HUES64 (cell line): ENCODE results near the gene DLK2.
"Not testable (repeated sequence)": the region's sequence is repeated elsewhere in the genome, so short reads cannot be mapped to it uniquely, and the experiment has no call there.

Source experiments
- H3K27ac ChIP-seq: 2 replicates; pipeline ENCODE4 v1.7.0; 2013; ENCODE audit warnings: low read depth, low read length, inconsistent platforms
- H3K27me3 ChIP-seq: 2 replicates; pipeline ENCODE4 v1.6.1; 2013; ENCODE audit warnings: mild to moderate bottlenecking, low read length; ENCODE audit not compliant: insufficient read depth
- H3K36me3 ChIP-seq: 2 replicates; pipeline ENCODE4 v1.6.1; 2013; ENCODE audit warnings: mild to moderate bottlenecking, low read length; ENCODE audit not compliant: insufficient read depth
- H3K4me1 ChIP-seq: 2 replicates; pipeline ENCODE4 v1.6.1; 2013; ENCODE audit warnings: mild to moderate bottlenecking, low read length, moderate library complexity; ENCODE audit not compliant: insufficient read depth
- H3K4me3 ChIP-seq: 2 replicates; pipeline ENCODE4 v1.5.1; 2013; ENCODE audit warnings: mild to moderate bottlenecking, low read length, moderate library complexity
- H3K9ac ChIP-seq: 2 replicates; pipeline ENCODE4 v1.6.1; 2013; ENCODE audit warnings: mild to moderate bottlenecking, low read depth, low read length
- H3K9me3 ChIP-seq: 2 replicates; pipeline ENCODE4 v1.6.1; 2013; ENCODE audit warnings: low read depth, low read length; ENCODE audit not compliant: insufficient read depth
- WGBS: fragments of 150-250, 120-280 bp; methylation state at CpG from one replicate; pipeline ENCODE4 v1.1.7; 2013; ENCODE audit warnings: missing lambda C conversion rate; 5-methylcytosine and 5-hydroxymethylcytosine counted together

Gene DLK2

DNA sequence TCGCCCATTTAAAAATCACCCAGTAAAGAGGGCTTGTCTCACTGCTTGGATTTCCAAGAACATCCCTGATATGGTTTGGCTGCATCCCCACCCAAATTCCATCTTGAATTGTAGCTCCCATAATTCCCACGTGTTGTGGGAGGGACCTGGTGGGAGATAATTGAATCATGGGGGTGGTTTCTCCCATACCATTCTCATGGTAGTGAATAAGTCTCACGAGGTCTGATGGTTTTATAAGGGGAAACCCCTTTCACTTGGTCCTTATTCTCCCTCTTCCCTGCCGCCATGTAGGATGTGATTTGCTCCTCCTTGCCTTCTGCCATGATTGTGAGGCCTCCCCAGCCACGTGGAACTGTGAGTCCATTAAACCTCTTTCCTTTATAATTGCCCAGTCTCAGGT, 11.9 kb upstream of the DLK2 start:
- not testable (repeated sequence) for H3K4me1 ChIP-seq, H3K4me3 ChIP-seq, H3K27ac ChIP-seq, H3K9ac ChIP-seq, H3K9me3 ChIP-seq, H3K36me3 ChIP-seq, H3K27me3 ChIP-seq
- 71% methylated on average over 5 of the region's 5 CpGs for WGBS

DNA sequence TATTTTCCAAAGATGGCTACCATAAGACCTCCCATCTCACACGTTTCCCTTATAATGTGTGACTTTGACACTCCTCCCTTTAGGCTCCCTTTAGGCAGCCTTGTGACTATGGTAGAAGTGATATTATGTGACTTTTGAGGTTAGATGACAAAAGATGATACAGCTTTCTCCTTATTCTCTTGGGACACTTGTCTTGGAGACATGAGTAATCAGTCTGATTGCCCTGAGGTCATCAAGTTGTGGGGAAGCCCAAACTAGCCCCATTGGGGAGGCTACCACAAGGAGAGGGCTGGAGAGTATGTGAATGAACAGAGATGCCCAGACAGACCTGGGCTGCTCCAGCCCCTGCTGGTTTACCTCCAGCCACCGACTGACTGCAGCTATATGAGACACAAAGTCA, 10.6 kb upstream of the DLK2 start:
- Histone ChIP-seq H3K9ac (no peak overlapping the region), H3K27ac (no peak overlapping the region), H3K27me3 (no peaks in the 10 kb centered on the region), H3K36me3 (no peaks in the 10 kb centered on the region), H3K9me3 (no peaks in the 10 kb centered on the region), H3K4me3 (no peak overlapping the region), H3K4me1 (0 out of 2 replicates have a peak, but pooled peaks cover 8% of the 10 kb centered on the region)
- 80% methylated on average over 1 of the region's 2 CpGs for WGBS

DNA sequence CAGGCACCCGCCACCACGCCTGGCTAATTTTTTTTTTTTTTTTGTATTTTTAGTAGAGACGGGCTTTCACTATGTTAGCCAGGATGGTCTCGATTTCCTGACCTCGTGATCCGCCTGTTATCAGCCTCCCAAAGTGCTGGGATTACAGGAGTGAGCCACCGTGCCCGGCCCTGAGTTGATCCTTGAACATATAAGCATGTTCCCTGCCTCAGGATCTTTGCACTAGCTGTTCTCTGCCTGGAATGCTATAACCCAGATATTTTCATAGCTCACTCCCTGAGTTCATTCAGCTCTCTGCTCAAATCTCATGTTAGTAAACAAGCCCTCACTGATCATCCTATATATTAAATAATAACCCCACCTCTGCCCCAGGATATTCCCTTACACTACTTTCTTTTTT, 9.0 kb upstream of the DLK2 start:
- WGBS: 93% methylated on average over 6 of the region's 8 CpGs
- Histone ChIP-seq H3K9me3 (no peaks in the 10 kb centered on the region), H3K4me3 (no peak overlapping the region)

DNA sequence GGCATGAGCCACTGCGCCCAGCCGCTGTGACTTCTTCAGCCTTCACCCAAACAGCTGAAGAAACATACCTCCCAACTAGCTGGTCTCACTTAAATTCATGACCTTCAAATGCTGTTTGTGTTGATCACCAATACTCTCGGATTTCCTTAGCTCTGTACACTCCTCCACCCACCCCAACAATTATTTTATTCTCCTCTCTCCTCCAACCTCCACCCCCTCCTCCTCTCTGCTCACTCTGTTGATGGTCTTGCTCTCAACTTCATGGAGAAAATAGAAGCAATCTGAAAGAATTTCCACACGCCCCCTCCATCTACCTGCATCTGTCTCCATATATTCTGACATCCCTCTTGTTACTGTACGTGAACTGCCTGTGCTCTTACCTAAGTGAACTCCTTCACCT, 6.6 kb upstream of the DLK2 start:
- H3K4me3 ChIP-seq: no peak overlapping the region
- no peaks in the 10 kb centered on the region for H3K9me3 ChIP-seq
- H3K27me3 ChIP-seq: peaks cover 4% of the 10 kb centered on the region
- H3K36me3 ChIP-seq: no peaks in the 10 kb centered on the region
- no peak overlapping the region for H3K27ac ChIP-seq
- WGBS: 78% methylated on average over 5 of the region's 5 CpGs
- no peak overlapping the region for H3K9ac ChIP-seq
- no peaks in the 10 kb centered on the region for H3K4me1 ChIP-seq

More for the DNA sequence above, 9.0 kb upstream of the DLK2 start:
- Histone ChIP-seq H3K9ac (no peak overlapping the region), H3K36me3 (no peaks in the 10 kb centered on the region), H3K27me3 (no peaks in the 10 kb centered on the region), H3K27ac (no peak overlapping the region), H3K4me1 (0 out of 2 replicates have a peak, but pooled peaks cover 7% of the 10 kb centered on the region)

DNA sequence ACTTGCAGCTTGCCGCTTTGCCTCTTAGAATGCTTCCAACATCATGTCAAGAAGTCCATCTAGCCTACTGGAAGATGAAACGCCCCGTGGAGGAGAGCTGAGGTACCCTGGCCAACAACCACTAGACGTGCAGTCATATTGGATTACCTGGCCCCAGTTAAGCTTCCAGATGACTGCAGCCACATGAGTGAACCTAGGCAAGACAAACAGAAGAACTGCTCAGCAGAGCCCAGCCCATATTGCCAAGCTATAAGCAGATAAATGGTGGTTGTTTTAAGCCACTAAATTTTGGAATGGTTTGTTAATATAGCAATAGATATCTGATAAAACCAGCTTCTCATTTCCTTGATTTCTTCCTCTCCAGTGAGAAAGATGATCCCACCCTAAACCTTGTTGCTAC, 4.7 kb upstream of the DLK2 start:
- Histone ChIP-seq H3K9ac (no peak overlapping the region), H3K4me1 (no peaks in the 10 kb centered on the region), H3K4me3 (no peak overlapping the region), H3K36me3 (no peaks in the 10 kb centered on the region), H3K27me3 (peaks cover 22% of the 10 kb centered on the region), H3K27ac (no peak overlapping the region), H3K9me3 (no peaks in the 10 kb centered on the region)
- WGBS: 80% methylated on average over 4 of the region's 4 CpGs

DNA sequence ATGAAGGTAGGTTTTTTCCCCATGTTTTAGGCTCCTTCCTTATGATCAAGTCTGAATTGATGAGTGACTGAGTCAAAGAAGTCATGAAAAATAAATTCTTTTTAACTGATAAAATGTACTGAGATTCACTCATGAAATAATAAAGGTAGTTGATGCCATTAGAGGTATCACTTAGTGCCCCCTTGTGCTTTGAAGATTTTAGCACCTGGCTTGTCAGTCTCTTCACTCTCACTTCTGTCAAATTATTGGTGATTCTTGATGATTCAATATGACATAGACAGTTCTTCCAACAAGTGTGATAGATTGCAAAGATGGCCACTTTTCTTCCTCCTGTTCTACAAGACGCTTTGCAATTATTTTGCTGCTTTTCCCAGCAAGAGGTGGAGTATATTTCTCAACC, 4.2 kb upstream of the DLK2 start:
- H3K36me3 ChIP-seq: no peaks in the 10 kb centered on the region
- H3K9ac ChIP-seq: no peak overlapping the region
- 79% methylated on average over 1 of the region's 1 CpG for WGBS

DNA sequence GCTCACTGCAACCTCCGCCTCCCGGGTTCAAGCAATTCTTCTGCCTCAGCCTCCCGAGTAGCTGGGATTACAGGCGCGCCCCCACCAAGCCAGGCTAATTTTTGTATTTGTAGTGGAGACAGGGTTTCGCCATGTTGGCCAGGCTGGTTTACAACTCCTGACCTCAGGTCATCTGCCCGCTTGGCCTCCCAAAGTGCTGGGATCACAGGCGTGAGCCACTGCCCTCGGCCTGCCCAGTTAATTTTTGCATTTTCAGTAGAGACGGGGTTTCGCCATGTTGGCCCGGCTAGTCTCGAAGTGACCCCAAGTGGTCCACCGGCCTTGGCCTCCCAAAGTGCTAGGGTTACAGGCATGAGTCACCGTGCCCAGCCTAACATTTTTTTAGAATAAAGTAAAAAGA, 2.8 kb upstream of the DLK2 start:
- H3K27ac ChIP-seq, H3K36me3 ChIP-seq, H3K4me3 ChIP-seq, H3K9ac ChIP-seq, H3K4me1 ChIP-seq, H3K9me3 ChIP-seq: not testable (repeated sequence)
- WGBS: 95% methylated on average over 15 of the region's 15 CpGs
- peaks cover 34% of the 10 kb centered on the region for H3K27me3 ChIP-seq

More for the DNA sequence above, 4.2 kb upstream of the DLK2 start:
- no peak overlapping the region for H3K27ac ChIP-seq
- H3K9me3 ChIP-seq: no peaks in the 10 kb centered on the region
- no peaks in the 10 kb centered on the region for H3K4me1 ChIP-seq
- H3K27me3 ChIP-seq: peaks cover 27% of the 10 kb centered on the region
- H3K4me3 ChIP-seq: no peak overlapping the region

DNA sequence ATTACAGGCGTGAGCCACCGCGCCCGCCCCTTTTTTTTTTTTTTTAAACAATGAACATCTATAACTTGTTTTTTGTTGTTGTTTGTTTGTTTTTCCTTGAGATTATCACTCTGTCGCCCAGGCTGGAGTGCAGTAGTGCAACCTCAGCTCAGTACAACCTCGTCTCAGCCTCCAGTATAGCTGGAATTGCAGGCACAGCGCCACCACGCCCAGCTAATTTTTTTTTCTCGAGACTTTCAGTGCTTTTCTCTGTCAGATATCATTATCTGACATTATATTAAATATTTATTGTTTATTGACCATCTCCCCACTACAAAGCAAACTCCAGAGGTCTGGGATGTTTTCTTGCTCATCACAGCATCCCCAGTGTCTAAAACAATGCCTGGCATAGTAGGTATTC, 2.3 kb upstream of the DLK2 start:
- no peaks in the 10 kb centered on the region for H3K4me1 ChIP-seq
- H3K9ac ChIP-seq: no peak overlapping the region
- H3K27ac ChIP-seq: no peak overlapping the region
- 84% methylated on average over 6 of the region's 9 CpGs for WGBS
- H3K9me3 ChIP-seq: no peaks in the 10 kb centered on the region
- H3K4me3 ChIP-seq: no peak overlapping the region
- peaks cover 34% of the 10 kb centered on the region for H3K27me3 ChIP-seq
- 0 out of 2 replicates have a peak, but pooled peaks cover 2% of the 10 kb centered on the region for H3K36me3 ChIP-seq

DNA sequence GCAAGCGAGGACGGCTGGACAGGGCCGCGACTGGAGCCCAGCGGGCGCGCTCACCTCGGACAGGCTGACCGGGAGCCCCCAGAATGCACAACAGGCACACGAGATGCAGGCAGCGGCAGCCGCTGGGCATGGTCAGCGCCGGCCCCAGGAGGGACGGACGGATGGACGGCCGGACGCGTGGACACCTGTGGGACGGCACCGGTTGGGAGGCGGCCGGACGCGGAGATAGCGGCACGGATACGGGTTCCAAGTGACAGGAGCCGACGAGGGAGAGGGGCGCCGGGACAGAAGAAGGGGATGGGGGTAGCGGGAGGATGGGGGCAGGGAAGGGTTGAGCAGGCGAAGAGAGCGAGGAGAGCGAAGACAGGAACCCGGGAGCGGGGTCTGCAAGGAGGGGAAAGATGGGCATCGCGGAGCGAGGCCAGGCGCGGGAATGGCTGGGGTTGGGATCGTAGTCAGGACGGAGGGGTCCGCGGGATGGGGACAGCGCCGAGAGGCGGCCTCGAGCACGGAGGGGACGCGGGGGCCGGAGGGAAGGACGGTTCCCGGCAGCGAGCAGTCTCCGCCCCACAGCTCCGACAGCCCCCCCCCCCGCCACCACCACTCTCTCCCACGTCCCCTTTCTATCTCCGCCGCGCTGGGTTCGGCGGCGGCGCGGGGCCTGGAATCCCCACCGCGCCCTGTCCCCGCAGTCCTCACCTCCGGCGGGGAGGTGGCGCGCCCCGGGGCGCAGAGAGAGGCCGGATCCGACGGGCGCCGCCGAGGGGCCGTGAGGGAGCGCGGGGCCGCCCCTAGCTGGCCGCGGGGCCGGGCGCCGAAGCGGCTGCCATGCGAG, 435 bp downstream of the DLK2 start:
- under 1% methylated on average over 96 of the region's 97 CpGs for WGBS
- Histone ChIP-seq H3K9me3 (no peaks in the 10 kb centered on the region), H3K36me3 (peaks cover 20% of the 10 kb centered on the region), H3K4me1 (no peaks in the 10 kb centered on the region), H3K4me3 (peak overlapping the region; percentile 59), H3K9ac (no peak overlapping the region), H3K27ac (no peak overlapping the region), H3K27me3 (peaks cover 34% of the 10 kb centered on the region)

DNA sequence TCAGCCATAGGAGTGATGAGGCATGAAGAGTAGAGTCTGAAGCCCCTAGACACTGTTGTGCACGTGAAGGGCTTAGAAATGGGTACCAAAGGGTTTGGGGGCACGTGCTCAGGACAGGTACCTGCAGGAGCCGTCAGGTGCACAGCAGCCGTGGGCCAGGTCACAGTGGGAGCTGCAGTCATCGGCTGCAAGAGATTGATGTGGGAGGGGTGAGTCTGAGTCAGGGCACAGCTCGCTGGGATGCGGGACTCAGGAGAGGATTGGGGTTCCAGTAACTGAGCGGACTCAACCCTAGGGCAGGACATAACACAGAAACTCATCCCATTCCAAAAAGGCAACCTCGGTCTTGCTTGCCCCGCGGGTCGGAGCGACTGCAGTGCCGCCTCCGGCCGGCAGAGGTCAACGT, 1.1 kb downstream of the DLK2 start:
- H3K4me3 ChIP-seq: peak overlapping the region; percentile 59
- 22% methylated on average over 17 of the region's 17 CpGs for WGBS
- peaks cover 34% of the 10 kb centered on the region for H3K27me3 ChIP-seq
- no peaks in the 10 kb centered on the region for H3K9me3 ChIP-seq
- H3K4me1 ChIP-seq: no peaks in the 10 kb centered on the region
- no peak overlapping the region for H3K27ac ChIP-seq
- H3K9ac ChIP-seq: no peak overlapping the region
- H3K36me3 ChIP-seq: peaks cover 26% of the 10 kb centered on the region

DNA sequence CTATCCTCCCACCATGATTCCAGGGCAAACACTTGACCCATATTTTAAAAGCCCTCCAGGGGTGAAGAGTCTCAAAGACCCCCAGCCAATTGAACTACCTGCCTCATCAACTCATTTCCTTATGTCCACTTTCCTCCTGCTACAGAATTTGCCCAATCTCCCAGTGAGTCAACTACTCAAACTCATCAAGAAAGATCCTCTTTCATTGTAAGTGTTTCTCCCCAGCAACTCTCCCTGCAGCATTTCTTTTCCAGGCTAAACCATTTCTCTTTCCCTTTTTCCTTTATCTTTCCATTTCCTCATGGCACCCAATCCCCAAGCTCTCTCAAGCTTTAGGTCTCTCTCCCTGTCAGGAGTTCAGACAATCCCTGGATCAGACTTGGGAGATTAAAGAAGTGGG, 1.5 kb downstream of the DLK2 start:
- no peaks in the 10 kb centered on the region for H3K9me3 ChIP-seq
- H3K27ac ChIP-seq: no peak overlapping the region
- peaks cover 26% of the 10 kb centered on the region for H3K36me3 ChIP-seq
- peaks cover 34% of the 10 kb centered on the region for H3K27me3 ChIP-seq
- no peaks in the 10 kb centered on the region for H3K4me1 ChIP-seq
- no peak overlapping the region for H3K4me3 ChIP-seq
- H3K9ac ChIP-seq: no peak overlapping the region

DNA sequence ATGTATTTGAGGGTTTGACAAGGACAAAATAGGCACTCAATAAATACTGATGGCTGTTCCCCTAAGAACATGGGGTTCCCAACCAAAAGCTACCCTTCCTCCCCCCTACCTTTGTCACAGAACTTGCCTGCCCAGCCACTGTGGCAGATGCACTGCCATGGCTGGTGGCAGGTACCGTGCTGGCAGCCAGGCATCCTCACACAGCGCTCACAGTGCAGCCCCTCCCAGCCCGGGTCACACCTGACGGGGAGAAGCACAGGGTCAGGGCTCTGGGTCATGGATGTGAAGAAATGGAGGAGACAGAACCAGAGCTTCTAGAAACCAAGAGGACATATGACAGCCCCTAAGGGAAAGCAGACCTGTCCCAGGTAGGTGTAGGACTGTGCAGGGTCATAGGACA, 2.5 kb downstream of the DLK2 start:
- 93% methylated on average over 4 of the region's 4 CpGs for WGBS
- Histone ChIP-seq H3K4me1 (no peaks in the 10 kb centered on the region), H3K9ac (no peak overlapping the region), H3K9me3 (no peaks in the 10 kb centered on the region), H3K27me3 (peaks cover 34% of the 10 kb centered on the region), H3K27ac (no peak overlapping the region), H3K36me3 (peaks cover 29% of the 10 kb centered on the region), H3K4me3 (no peak overlapping the region)
